ENCODE data around the gene AKR1C2.
"Not testable (repeated sequence)": the region's sequence is repeated elsewhere in the genome, so short reads cannot be mapped to it uniquely, and the experiment has no call there.

The AKR1C2 gene

GRCh38 chr10:4951512-4952162 is 52.0 kb downstream of the AKR1C2 start:
- not testable (repeated sequence) for DNase-seq

DNA sequence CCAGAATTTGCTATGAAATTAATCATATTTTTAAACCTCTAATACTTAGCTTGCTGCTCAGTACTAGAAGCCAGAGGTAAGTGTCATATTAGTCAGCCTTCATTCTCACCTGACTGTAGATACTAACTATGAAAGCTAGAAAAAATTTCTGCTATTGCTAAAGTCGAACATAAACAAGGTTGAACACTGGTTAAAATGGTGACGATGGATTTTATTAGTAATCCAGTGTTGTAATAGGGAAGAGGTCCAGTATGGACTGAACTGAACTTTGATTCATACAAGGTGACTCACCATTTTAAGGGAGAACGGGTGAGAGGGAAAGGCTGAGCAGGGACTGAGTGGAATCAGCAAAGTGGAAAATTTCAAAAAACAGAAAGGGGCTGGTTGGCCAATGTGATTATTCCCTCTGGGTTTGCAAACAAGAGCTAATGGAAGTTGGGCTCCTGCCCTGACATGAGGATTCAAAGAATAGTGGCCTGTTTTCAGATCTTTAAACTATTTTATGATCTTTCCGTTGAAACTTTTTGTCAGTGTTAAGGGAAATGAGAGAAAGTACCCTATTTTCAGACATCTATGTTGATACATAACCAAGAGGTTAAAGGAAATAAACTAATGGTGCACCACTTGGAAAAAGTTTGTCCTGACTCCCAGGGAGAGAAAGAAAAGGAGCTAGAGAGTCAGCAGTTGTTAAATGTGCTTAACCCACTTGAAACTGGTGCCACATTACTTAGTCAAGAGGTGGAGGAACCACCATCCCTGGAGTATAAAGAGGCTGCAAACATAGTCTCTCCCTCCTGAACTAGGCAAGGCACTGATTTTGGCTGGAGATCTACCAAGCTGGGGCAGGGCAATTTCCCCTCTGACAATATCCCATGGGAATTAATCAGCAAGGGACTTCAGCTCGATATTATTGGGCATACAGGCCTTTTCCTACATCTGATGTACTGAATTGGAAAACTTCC is 55.7 kb downstream of the AKR1C2 start:
- DNase-seq = no peak

DNA sequence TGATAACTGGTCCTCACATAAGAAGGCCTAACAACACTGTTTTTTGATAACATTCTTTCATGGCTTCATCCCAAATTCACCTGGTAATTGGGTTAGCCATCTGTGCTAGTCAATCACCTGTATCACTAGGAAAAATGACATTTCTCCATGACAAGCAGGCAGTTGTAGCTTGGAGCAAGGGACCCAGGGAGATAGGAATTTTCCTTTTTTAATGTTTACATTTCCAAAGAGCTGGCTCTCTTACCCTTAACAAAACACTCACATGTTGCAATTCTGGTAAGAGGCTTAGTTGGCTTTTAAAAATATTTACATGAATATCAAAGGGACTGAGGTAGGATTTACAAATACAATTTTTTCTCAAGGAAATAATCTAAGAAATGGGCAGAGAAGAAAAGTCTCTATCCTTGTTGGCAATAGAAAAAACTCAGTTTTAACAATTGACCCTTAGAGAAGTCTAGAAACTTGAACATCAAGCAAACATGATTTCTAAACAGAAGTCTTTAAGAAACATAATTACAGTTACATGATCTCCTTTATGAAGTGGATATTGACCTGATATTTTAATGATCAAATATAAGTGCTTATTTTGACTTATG is 56.5 kb downstream of the AKR1C2 start:
- DNase-seq = no peak

DNA sequence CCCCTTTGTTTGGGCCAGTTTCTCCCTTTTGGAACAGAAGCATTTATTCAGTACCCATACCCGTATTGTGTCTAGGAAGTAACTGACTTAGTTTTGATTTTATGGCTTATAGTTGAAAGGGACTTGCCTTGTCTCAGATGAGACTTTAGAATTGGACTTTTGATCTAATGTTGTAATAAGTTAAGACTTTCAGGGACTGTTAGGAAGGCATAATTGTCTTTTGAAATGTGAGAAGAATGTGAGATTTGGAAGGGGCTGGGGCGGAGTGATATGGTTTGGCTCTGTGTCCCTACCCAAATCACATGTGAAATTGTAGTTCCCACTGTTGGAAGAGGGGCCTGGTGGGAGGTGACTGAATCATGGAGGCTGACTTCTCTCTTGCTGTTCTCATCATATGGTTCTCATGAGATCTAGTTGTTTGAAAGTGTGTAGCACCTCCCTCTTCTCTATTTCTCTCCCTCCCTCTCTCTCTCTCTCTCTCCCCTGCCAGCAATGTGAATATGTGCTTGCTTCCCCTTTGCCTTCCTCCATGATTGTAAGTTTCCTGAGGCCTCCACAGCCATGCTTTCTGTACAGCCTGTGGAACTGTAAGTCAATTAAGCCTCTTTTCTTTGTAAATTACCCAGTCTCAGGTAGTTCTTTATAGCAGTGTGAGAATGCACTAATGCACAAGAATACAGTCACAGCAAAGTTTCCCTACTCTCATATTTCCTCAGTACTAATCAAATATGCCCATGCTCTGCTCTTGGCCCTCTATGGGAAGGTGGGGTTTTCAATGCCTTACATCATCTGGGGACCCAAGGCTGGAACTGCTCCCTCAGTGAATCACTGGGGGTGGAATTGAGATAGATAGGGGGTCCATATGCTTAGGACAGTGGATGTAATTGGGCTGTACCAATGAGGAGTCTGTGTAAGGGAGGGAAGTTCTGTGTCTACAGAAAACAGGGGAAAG is 57.6 kb downstream of the AKR1C2 start:
- DNase-seq = no peak

DNA sequence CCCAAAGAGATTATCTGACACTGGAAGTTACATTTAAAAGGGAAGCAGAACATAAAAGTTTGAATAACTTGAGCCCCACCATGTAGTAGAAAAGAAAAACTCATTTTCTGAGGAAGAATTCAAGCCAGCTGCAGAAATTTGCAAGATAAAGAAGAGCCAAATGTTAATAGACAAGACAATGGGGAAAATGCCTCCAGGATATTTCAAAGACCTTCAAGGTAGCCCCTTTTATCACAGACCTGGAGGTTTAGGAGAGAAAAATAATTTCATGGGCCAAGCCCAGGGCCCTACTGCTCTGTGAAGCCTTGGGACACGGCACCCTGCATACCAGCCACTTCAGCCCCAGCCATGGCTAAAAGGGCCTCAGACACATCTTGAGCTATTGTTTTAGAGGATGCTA is 58.8 kb downstream of the AKR1C2 start:
- no peak for DNase-seq

DNA sequence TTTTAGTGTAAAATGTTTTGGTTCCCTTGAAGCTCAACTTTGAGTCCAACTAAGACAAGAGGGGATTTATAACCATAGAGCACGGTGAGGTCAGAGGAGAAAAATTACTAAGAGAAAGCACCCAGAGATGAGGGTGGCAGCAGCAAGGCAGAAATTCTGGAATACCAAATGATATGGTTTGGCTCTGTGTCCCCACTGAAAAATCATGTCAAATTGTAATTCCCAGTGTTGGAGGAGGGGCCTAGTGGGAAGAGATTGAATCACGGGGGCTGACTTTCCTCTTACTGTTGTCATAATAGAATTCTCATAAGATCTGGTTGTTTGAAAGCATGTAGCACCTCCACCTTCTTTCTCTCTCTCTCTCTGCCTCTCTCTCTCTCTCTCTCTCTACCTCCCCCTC is 59.8 kb downstream of the AKR1C2 start:
- DNase-seq = no peak

- not testable (repeated sequence) for DNase-seq
Observed at GRCh38 chr10:4943416-4943815, 60.2 kb downstream of the AKR1C2 start.

DNA sequence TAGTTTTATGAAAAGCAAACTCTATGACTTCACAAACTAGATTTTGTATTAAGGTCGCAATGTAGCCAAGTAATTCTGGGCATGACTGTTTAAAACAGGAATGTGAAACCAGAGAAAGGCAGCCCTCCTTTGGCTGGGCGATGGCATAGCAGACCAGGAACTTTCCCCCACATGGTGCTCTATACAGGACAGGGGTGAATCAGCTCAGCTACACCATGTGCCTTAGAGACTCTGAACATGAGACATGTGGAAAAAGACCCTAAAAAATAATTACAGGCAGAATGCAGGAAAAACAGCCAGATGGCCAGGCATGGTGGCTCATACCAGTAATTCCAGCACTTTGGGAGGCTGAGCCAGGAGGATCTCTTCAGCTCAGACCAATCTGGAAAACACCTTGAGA is 60.7 kb downstream of the AKR1C2 start:
- not testable (repeated sequence) for DNase-seq

DNA sequence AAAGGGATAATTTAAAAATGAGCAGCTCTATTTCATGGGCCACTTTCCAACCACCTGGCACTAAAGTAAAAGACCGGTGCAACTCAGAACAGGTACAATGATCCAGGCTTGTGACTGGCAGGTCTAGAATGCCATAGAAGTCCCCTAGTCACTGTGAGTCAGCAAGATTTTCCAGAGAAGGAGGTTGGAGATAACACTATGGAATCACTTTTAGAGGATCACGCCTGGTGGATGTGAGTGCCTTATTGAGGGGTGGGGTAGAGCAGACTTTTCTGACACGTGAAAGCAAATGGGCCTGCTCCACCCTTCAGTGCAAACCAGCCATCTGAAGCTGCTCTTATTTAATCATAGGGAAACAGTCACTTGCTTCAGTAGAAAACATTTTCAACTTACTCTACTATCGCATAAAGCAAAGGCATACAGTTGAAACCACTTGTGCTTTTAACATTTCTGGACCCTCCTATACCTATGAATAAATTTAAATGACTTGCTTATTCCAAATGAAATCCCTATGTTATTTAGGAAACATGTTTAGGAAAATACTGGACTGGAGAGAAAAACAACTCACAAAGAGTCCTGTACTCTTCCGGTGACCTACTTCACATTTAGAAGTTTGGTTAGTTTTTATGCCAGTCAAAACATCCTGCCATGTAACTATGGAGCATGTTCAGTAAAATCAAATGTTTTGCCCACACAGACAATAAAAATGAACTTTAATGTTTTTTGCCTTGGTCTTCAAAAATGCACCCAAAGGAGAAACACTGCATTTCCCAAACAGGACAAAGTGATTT is 61.9 kb downstream of the AKR1C2 start:
- peak; percentile 24 for DNase-seq

DNA sequence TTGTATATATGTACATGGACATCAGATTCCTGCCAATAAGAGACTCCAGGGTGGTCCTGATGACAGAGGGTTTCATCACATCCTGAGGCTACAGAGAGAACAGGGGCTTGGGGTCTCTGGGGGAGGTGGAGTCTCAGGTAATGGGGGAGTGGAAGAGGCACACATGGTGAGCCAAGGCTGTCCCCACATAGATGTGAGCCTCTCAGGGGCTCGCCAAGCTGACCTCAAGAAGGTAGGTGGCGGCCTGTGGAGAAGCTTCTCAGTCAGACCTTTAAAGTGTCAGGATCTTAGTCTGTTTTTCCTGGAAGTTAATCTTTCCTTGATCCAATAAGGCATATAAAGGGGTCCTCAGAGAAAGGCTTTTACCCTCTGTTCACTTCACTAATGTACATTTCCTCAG is 62.7 kb downstream of the AKR1C2 start:
- DNase-seq = not testable (repeated sequence)

- DNase-seq = not testable (repeated sequence)
Observed at GRCh38 chr10:4940073-4940428, 63.6 kb downstream of the AKR1C2 start.

- no peak for DNase-seq
Observed at GRCh38 chr10:4939224-4940072, 64.2 kb downstream of the AKR1C2 start.
